Measurements from ENCODE around the gene SOX30.

- TF ChIP-seq, protein P1, sequence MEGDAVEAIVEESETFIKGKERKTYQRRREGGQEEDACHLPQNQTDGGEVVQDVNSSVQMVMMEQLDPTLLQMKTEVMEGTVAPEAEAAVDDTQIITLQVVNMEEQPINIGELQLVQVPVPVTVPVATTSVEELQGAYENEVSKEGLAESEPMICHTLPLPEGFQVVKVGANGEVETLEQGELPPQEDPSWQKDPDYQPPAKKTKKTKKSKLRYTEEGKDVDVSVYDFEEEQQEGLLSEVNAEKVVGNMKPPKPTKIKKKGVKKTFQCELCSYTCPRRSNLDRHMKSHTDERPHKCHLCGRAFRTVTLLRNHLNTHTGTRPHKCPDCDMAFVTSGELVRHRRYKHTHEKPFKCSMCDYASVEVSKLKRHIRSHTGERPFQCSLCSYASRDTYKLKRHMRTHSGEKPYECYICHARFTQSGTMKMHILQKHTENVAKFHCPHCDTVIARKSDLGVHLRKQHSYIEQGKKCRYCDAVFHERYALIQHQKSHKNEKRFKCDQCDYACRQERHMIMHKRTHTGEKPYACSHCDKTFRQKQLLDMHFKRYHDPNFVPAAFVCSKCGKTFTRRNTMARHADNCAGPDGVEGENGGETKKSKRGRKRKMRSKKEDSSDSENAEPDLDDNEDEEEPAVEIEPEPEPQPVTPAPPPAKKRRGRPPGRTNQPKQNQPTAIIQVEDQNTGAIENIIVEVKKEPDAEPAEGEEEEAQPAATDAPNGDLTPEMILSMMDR (IDR thresholded peaks at IDR 0.05) = no peak
- TF ChIP-seq EZH2phosphoT487 (IDR thresholded peaks at IDR 0.05) (no peak), EZH2 (IDR thresholded peaks at IDR 0.05) (no peak)
Observed at GRCh38 chr5:157665467-157666070, 13.3 kb upstream of the SOX30 start.
